Measurements from ENCODE around the gene JAGN1. TPM values are rescaled to one million over a fixed set of nuclear protein-coding genes. Genes with fewer than 3 reads are reported as not detected.

Gene JAGN1
- total RNA-seq, 1 donor from 2014 or later = 33.0 TPM

DNA sequence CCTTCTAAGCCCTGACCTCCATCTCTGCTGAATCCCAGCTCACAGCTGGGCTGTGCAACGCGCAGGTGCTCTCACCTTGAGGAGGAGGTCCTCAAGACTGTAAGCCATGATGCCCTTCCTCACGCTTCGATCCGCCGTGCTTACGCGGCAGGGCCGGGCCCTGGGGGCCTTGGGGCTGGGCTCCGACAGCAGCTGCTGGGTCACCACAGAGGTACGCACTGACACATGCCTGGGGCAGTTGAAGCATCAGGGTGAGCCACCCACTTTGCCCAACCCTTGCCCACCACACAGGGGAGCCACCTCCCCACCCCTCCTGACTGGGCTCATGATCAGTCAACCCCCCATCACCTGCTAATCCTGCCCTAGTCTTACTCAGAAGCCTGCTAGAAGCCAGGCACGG lies 13.4 kb upstream of the JAGN1 start:
- peaks cover 9% of the 10 kb centered on the region for H3K27me3 Mint-ChIP-seq
- TF ChIP-seq, protein P1, sequence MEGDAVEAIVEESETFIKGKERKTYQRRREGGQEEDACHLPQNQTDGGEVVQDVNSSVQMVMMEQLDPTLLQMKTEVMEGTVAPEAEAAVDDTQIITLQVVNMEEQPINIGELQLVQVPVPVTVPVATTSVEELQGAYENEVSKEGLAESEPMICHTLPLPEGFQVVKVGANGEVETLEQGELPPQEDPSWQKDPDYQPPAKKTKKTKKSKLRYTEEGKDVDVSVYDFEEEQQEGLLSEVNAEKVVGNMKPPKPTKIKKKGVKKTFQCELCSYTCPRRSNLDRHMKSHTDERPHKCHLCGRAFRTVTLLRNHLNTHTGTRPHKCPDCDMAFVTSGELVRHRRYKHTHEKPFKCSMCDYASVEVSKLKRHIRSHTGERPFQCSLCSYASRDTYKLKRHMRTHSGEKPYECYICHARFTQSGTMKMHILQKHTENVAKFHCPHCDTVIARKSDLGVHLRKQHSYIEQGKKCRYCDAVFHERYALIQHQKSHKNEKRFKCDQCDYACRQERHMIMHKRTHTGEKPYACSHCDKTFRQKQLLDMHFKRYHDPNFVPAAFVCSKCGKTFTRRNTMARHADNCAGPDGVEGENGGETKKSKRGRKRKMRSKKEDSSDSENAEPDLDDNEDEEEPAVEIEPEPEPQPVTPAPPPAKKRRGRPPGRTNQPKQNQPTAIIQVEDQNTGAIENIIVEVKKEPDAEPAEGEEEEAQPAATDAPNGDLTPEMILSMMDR (IDR thresholded peaks at IDR 0.05; ENCODE audit: unreplicated experiment) = no peak

DNA sequence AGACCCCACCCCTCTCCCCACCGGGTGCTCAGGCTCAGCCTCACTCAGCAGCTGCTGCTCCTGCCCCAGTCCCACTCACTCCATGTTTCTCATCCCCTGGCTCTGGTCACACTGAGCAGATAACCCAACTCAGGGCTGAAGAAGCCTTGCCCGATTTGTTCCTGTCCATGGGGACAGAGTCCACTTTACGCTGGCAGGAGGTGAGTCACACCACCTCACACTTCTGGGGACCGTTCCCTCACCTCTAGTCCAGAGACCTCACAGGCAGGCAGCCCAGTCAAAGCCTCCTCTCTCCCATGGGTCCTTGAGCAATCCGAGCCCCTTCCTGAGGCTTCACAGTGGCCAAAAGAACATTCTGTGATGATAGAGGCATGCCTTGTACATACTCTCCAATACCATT lies 11.7 kb upstream of the JAGN1 start:
- TF ChIP-seq, protein P1 (IDR thresholded peaks at IDR 0.05; ENCODE audit: unreplicated experiment) = no peak
- DNase-seq (ENCODE audit: low spot score, unreplicated experiment) = no peak
- H3K4me1 Mint-ChIP-seq (ENCODE audit: low read depth) = no peaks in the 10 kb centered on the region
- no peaks in the 10 kb centered on the region for H3K36me3 Mint-ChIP-seq (ENCODE audit: insufficient read depth)
- no peaks in the 10 kb centered on the region for H3K9me3 Mint-ChIP-seq (ENCODE audit: low read depth)
- H3K27me3 Mint-ChIP-seq = peaks cover 9% of the 10 kb centered on the region
- no peak overlapping the region for H3K4me3 Mint-ChIP-seq (ENCODE audit: low read depth)
- H3K27ac Mint-ChIP-seq = no peak overlapping the region

More for the DNA sequence above, 13.4 kb upstream of the JAGN1 start:
- H3K9me3 Mint-ChIP-seq (ENCODE audit: low read depth) = no peaks in the 10 kb centered on the region
- no peak overlapping the region for H3K4me3 Mint-ChIP-seq (ENCODE audit: low read depth)
- no peak for DNase-seq (ENCODE audit: low spot score, unreplicated experiment)
- no peaks in the 10 kb centered on the region for H3K4me1 Mint-ChIP-seq (ENCODE audit: low read depth)
- H3K36me3 Mint-ChIP-seq (ENCODE audit: insufficient read depth) = no peaks in the 10 kb centered on the region
- H3K27ac Mint-ChIP-seq = no peak overlapping the region

DNA sequence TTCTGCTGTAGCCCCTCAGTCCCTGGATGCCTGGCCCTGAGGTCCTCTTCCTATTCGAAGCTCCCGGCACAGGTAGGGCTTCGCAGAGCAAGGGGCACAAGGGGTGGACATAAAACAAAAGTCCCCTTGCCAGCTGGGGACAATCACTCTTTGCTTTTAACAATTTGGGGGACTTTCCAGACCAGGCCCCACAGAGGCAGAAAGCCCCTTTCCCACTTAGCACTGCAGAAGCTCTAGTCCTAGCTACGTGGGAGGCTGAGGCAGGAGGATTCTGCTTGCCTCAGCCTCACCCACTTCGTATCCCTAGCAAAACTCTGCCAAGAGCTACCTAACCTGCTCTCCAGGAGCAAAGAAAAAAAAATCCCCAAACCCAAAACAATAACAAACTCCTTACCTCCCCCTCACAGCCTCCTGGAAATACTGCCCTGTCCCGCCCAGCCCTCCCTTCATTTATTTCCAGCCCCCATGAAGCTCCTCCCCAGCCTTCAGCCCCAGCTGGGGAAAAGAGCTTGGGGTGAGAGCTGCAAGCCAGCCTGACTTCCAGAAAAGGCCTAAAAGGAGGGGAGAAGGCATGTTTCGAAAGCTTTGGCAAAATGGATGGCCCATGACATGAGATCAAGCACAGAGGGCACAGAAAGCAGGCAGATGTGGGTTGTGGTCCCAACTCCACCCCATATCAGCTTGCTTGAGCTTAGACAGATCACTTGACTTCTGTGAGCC lies 10.4 kb upstream of the JAGN1 start, which contains the start of gene CIDEC:
Gene CIDEC, minus strand, starts transcription at position 424 of the 720 bp plus-strand sequence. CDS start 1,767 bp downstream, outside the sequence.
- Mint-ChIP-seq H3K9me3 (ENCODE audit: low read depth) (no peaks in the 10 kb centered on the region), H3K4me1 (ENCODE audit: low read depth) (no peaks in the 10 kb centered on the region), H3K27me3 (peaks cover 9% of the 10 kb centered on the region), H3K27ac (no peak within 1 kb of the TSS), H3K4me3 (ENCODE audit: low read depth) (no peak within 1 kb of the TSS), H3K36me3 (ENCODE audit: insufficient read depth) (no peaks in the 10 kb centered on the region)
- no peak for DNase-seq (ENCODE audit: low spot score, unreplicated experiment)
- TF ChIP-seq, protein P1 (IDR thresholded peaks at IDR 0.05; ENCODE audit: unreplicated experiment) = no peak

DNA sequence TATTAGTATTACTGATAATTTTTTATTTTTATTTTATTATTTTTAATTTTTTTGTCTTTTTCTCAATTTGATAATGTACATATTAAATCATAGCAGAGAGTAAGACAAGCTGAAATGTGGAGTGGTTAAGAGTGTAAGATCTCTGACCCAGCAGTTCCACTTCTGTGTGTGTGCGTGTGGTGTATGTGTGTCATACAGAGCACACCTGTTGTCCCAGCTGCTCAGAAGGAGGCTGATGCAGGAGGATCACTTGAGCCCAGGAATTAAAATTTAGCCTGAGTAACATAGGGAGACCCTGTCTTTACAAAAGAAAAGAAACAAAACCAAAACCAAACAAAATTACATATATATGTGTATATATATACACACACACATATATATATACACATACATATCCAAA lies 9.0 kb upstream of the JAGN1 start:
- Mint-ChIP-seq H3K27me3 (peaks cover 5% of the 10 kb centered on the region), H3K9me3 (ENCODE audit: low read depth) (no peaks in the 10 kb centered on the region), H3K4me1 (ENCODE audit: low read depth) (no peaks in the 10 kb centered on the region), H3K27ac (no peak overlapping the region), H3K36me3 (ENCODE audit: insufficient read depth) (no peaks in the 10 kb centered on the region), H3K4me3 (ENCODE audit: low read depth) (no peak overlapping the region)
- TF ChIP-seq, protein P1 (IDR thresholded peaks at IDR 0.05; ENCODE audit: unreplicated experiment) = no peak
- DNase-seq (ENCODE audit: low spot score, unreplicated experiment) = no peak

DNA sequence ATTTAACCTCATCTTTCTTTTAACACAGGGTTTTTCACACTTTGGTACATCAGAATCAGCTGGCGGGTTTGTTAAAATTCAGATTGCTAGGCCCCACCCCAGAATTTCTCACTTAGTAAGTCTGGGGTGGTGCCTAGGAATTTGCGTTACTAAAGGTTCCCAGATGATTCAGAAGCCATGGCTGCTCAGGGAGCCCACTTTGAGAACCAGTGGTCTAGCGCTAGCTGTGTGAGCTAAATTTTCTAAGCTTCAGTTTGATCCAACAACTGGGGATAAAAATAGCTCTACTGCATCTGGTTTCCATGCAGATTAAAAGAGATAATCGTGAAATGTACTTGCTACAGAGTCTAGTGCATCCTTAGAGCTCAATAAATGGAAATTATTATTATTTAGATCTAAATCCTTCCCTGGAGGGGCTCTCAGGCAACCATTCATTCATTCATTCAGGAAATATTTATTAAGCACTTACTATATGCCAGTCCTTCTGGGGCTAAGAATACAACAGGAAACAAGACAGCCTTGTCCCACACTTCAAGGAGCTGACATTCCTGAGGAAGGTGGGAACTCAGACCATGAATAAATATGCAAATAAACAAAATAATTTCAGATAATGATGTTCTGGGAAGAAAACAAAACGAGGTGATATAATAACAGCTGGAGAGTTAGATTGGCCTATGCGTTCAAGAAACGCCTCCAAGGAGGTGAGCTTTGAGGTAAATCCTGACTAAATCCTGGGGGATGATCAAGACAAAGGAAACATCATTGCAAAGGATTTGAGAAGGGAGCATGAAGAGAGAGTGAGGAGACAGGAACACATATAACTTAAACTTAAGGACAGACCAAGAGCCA lies 6.5 kb upstream of the JAGN1 start:
- Mint-ChIP-seq H3K36me3 (ENCODE audit: insufficient read depth) (no peaks in the 10 kb centered on the region), H3K9me3 (ENCODE audit: low read depth) (no peaks in the 10 kb centered on the region), H3K4me1 (ENCODE audit: low read depth) (no peaks in the 10 kb centered on the region), H3K4me3 (ENCODE audit: low read depth) (no peak overlapping the region), H3K27ac (peak overlapping the region; percentile 29), H3K27me3 (peaks cover 3% of the 10 kb centered on the region)
- TF ChIP-seq, protein P1 (IDR thresholded peaks at IDR 0.05; ENCODE audit: unreplicated experiment) = no peak
- DNase-seq (ENCODE audit: low spot score, unreplicated experiment) = no peak

Measured in progenitor cell of endocrine pancreas (in vitro differentiated cells).